ENCODE results near the gene TJP2. TPM values are rescaled to one million over a fixed set of nuclear protein-coding genes. Genes with fewer than 3 reads are reported as not detected.

Gene TJP2
- total and polyA plus RNA-seq, 2 of the 4 experiments (the other 2 are of a cell fraction), result 38.3 to 49.3 TPM

- no peak for TF ChIP-seq MXI1 (IDR thresholded peaks at IDR 0.05; ENCODE audit: borderline replicate concordance, low read depth, low read length)
- no peak for TF ChIP-seq BHLHE40 (IDR thresholded peaks at IDR 0.05; ENCODE audit: low read depth, low read length)
- TF ChIP-seq RAD21 (IDR thresholded peaks at IDR 0.05; ENCODE audit: low read length), result no peak
- TF ChIP-seq ELK1 (IDR thresholded peaks at IDR 0.05; ENCODE audit: borderline replicate concordance, low read depth, low read length), result no peak
- TF ChIP-seq CEBPB (IDR thresholded peaks at IDR 0.05; ENCODE audit: low read depth, low read length), result no peak
- TF ChIP-seq USF2 (IDR thresholded peaks at IDR 0.05; ENCODE audit: low read depth, low read length), result no peak
- TF ChIP-seq MAFK (IDR thresholded peaks at IDR 0.05; ENCODE audit: low read depth, low read length), result no peak
- in situ Hi-C loops (cut with MboI; ENCODE audit: low sequenced_read_pairs), result no loop called here
- no peak overlapping the region for H3K4me3 ChIP-seq (ENCODE audit: insufficient read depth, low read depth, low read length)
- no peak overlapping the region for H3K18ac ChIP-seq (ENCODE audit: low read depth, low read length)
- H3K36me3 ChIP-seq (ENCODE audit: control insufficient read depth, insufficient read depth, low read length), result no peaks in the 10 kb centered on the region
- no peak overlapping the region for H3K56ac ChIP-seq (ENCODE audit: extremely low read depth, insufficient read depth, low read length)
- no peak overlapping the region for H3K23ac ChIP-seq (ENCODE audit: low read depth, low read length)
- no peak overlapping the region for H3K27ac ChIP-seq (ENCODE audit: insufficient read depth, low read length)
- H2BK5ac ChIP-seq (ENCODE audit: low read depth, low read length, poor library complexity, severe bottlenecking), result no peak overlapping the region
- H3K4ac ChIP-seq (ENCODE audit: low read depth, low read length), result 0 out of 2 replicates have a peak overlapping the region, but pooled peaks have one; percentile 17
- H2BK15ac ChIP-seq (ENCODE audit: low read depth, low read length), result no peak overlapping the region
- ChIA-PET POLR2A (ENCODE audit: unreplicated experiment) (no interaction called here), CTCF (no interaction called here)
- H3K14ac ChIP-seq (replicated peaks; ENCODE audit: low read depth, low read length), result no peak overlapping the region
- no peak overlapping the region for H2AK5ac ChIP-seq (ENCODE audit: low read depth, low read length)
- peak overlapping the region; percentile 50; the same call in 1 of the 2 replicates for H2BK20ac ChIP-seq (ENCODE audit: low read depth, low read length)
- H4K20me1 ChIP-seq (ENCODE audit: insufficient read depth, low read length), result peaks cover 13% of the 10 kb centered on the region; the same call in 1 of the 2 replicates
- H3K27me3 ChIP-seq (ENCODE audit: control insufficient read depth, insufficient read depth, low read length), result no peaks in the 10 kb centered on the region
- H4K91ac ChIP-seq (ENCODE audit: insufficient read depth, low read depth, low read length), result no peak overlapping the region
- peaks cover 6% of the 10 kb centered on the region for H3K4me1 ChIP-seq (ENCODE audit: control insufficient read depth, insufficient read depth, low read length)
- peaks cover 4 to 43% of the 10 kb centered on the region in 2 experiments; a peak in 3 of 4 replicates for H3K79me1 ChIP-seq (ENCODE audit: low read depth in 1 of 2, low read length in 2 of 2)
- ATAC-seq (ENCODE audit: low read depth) (no peak), DNase-seq (peak; percentile 86)
- H2BK120ac ChIP-seq (ENCODE audit: low read depth, low read length), result no peak overlapping the region
- WGBS, 2 experiments (ENCODE audit: extremely low coverage in 2 of 2, insufficient read length in 1 of 2), result 73% methylated on average over 6 of the region's 7 CpGs; no CpG with 5 or more reads in 1 of the 2 experiments
- no TSS peak for BruUV-seq (replicated peaks)
- no peak overlapping the region for H4K5ac ChIP-seq (ENCODE audit: low read depth, low read length)
- intact Hi-C loops (cut with micrococcal nuclease), result no loop called here
- no peak overlapping the region for H2AK9ac ChIP-seq (replicated peaks; ENCODE audit: low read depth, low read length, poor library complexity)
- no peak overlapping the region for H3K9ac ChIP-seq (ENCODE audit: low read depth, low read length)
- no peak overlapping the region for H3K4me2 ChIP-seq (ENCODE audit: low read depth, low read length)
- dilution Hi-C loops (cut with HindIII; ENCODE audit: low sequenced_read_pairs, unreplicated experiment), result no loop called here
- no peak overlapping the region for H2AFZ ChIP-seq (replicated peaks; ENCODE audit: low read length, poor library complexity)
- peaks cover 6% of the 10 kb centered on the region; the same call in 1 of the 2 replicates for H3K9me1 ChIP-seq (ENCODE audit: insufficient read depth, low read length)
- no peak overlapping the region for H4K8ac ChIP-seq (ENCODE audit: low read depth in 2 of 2, low read length in 2 of 2)
- H3K9me3 ChIP-seq (ENCODE audit: control insufficient read depth, insufficient read depth, low read length), result no peaks in the 10 kb centered on the region
These were observed 3.0 kb upstream of the TJP2 start for GRCh38 chr9:69171049-69171448.
